ENCODE results near the gene EFHC1. TPM values are rescaled to one million over a fixed set of nuclear protein-coding genes. Genes with fewer than 3 reads are reported as not detected.
A peak's percentile ranks its signal among the peaks of the same experiment; 100 is the strongest.
"Not testable (repeated sequence)": the region's sequence is repeated elsewhere in the genome, so short reads cannot be mapped to it uniquely, and the experiment has no call there.

EFHC1 gene
- total RNA-seq, 1 donor from 2014 or later, result 29.0 TPM

- H3K27ac Mint-ChIP-seq (ENCODE audit: unreplicated experiment), result peak overlapping the region; percentile 3
- DNase-seq (ENCODE audit: low spot score), result no peak
- H3K4me1 Mint-ChIP-seq (ENCODE audit: unreplicated experiment), result no peaks in the 10 kb centered on the region
- no peak overlapping the region for H3K4me3 Mint-ChIP-seq (ENCODE audit: unreplicated experiment)
- H3K36me3 Mint-ChIP-seq (ENCODE audit: low read depth, unreplicated experiment), result peaks cover 1% of the 10 kb centered on the region
- TF ChIP-seq CTCF (IDR thresholded peaks at IDR 0.05; ENCODE audit: unreplicated experiment), result no peak
- peaks cover 2% of the 10 kb centered on the region for H3K27me3 Mint-ChIP-seq (ENCODE audit: unreplicated experiment)
- no peaks in the 10 kb centered on the region for H3K9me3 Mint-ChIP-seq (ENCODE audit: unreplicated experiment)
Measured at GRCh38 chr6:52424513-52424912, 4.4 kb downstream of the EFHC1 start.

- H3K36me3 Mint-ChIP-seq (ENCODE audit: low read depth, unreplicated experiment), result no peaks in the 10 kb centered on the region
- H3K9me3 Mint-ChIP-seq (ENCODE audit: unreplicated experiment), result no peaks in the 10 kb centered on the region
- H3K4me1 Mint-ChIP-seq (ENCODE audit: unreplicated experiment), result no peaks in the 10 kb centered on the region
- no peak for DNase-seq (ENCODE audit: low spot score)
- no peak overlapping the region for H3K4me3 Mint-ChIP-seq (ENCODE audit: unreplicated experiment)
- TF ChIP-seq CTCF (IDR thresholded peaks at IDR 0.05; ENCODE audit: unreplicated experiment), result no peak
- H3K27me3 Mint-ChIP-seq (ENCODE audit: unreplicated experiment), result no peaks in the 10 kb centered on the region
- no peak overlapping the region for H3K27ac Mint-ChIP-seq (ENCODE audit: unreplicated experiment)
Measured at GRCh38 chr6:52426667-52427066, 6.5 kb downstream of the EFHC1 start.

- not testable (repeated sequence) for H3K27me3 Mint-ChIP-seq (ENCODE audit: unreplicated experiment); H3K4me3 Mint-ChIP-seq (ENCODE audit: unreplicated experiment); H3K36me3 Mint-ChIP-seq (ENCODE audit: low read depth, unreplicated experiment); DNase-seq (ENCODE audit: low spot score); H3K27ac Mint-ChIP-seq (ENCODE audit: unreplicated experiment); H3K9me3 Mint-ChIP-seq (ENCODE audit: unreplicated experiment); H3K4me1 Mint-ChIP-seq (ENCODE audit: unreplicated experiment)
Measured at GRCh38 chr6:52433294-52433693, 13.2 kb downstream of the EFHC1 start.

- H3K27ac Mint-ChIP-seq (ENCODE audit: unreplicated experiment), result no peak overlapping the region
- H3K4me1 Mint-ChIP-seq (ENCODE audit: unreplicated experiment), result peaks cover 6% of the 10 kb centered on the region
- peaks cover 1% of the 10 kb centered on the region for H3K27me3 Mint-ChIP-seq (ENCODE audit: unreplicated experiment)
- H3K4me3 Mint-ChIP-seq (ENCODE audit: unreplicated experiment), result no peak overlapping the region
- DNase-seq (ENCODE audit: low spot score), result no peak
- H3K9me3 Mint-ChIP-seq (ENCODE audit: unreplicated experiment), result no peaks in the 10 kb centered on the region
- peaks cover 6% of the 10 kb centered on the region for H3K36me3 Mint-ChIP-seq (ENCODE audit: low read depth, unreplicated experiment)
- no peak for TF ChIP-seq CTCF (IDR thresholded peaks at IDR 0.05; ENCODE audit: unreplicated experiment)
Measured at GRCh38 chr6:52435345-52435744, 15.2 kb downstream of the EFHC1 start.

GRCh38 chr6:52438926-52439325 is 18.8 kb downstream of the EFHC1 start:
- no peak for DNase-seq (ENCODE audit: low spot score)
- Mint-ChIP-seq H3K36me3 (ENCODE audit: low read depth, unreplicated experiment) (peaks cover 6% of the 10 kb centered on the region), H3K9me3 (ENCODE audit: unreplicated experiment) (no peaks in the 10 kb centered on the region), H3K4me1 (ENCODE audit: unreplicated experiment) (peaks cover 6% of the 10 kb centered on the region), H3K27me3 (ENCODE audit: unreplicated experiment) (peaks cover 1% of the 10 kb centered on the region), H3K27ac (ENCODE audit: unreplicated experiment) (no peak overlapping the region), H3K4me3 (ENCODE audit: unreplicated experiment) (no peak overlapping the region)
- TF ChIP-seq CTCF (IDR thresholded peaks at IDR 0.05; ENCODE audit: unreplicated experiment), result no peak

- Mint-ChIP-seq H3K36me3 (ENCODE audit: low read depth, unreplicated experiment) (peaks cover 15% of the 10 kb centered on the region), H3K9me3 (ENCODE audit: unreplicated experiment) (peaks cover 14% of the 10 kb centered on the region), H3K4me3 (ENCODE audit: unreplicated experiment) (no peak overlapping the region), H3K27ac (ENCODE audit: unreplicated experiment) (no peak overlapping the region), H3K4me1 (ENCODE audit: unreplicated experiment) (no peaks in the 10 kb centered on the region), H3K27me3 (ENCODE audit: unreplicated experiment) (no peaks in the 10 kb centered on the region)
- TF ChIP-seq CTCF (IDR thresholded peaks at IDR 0.05; ENCODE audit: unreplicated experiment), result no peak
- DNase-seq (ENCODE audit: low spot score), result no peak
Measured at GRCh38 chr6:52454556-52454955, 34.4 kb downstream of the EFHC1 start.
